SK-N-MC (cell line): ENCODE data around the gene TMEM38A.

Experiments
- EZH2 ChIP-seq: fragments of 200-600 bp; sonication (generic); IDR thresholded peaks from one replicate; pipeline ENCODE4 v1.6.1; 2017; ENCODE audit warnings: antibody characterized with exemption
- FOXP2 ChIP-seq: optimal IDR thresholded peaks from 2 replicates; pipeline ENCODE3; 2011; ENCODE audit warnings: mild to moderate bottlenecking, moderate library complexity; ENCODE audit not compliant: insufficient read depth; ENCODE audit errors: extremely low read length, control extremely low read depth
- POLR2AphosphoS5 ChIP-seq: IDR thresholded peaks from 2 replicates; pipeline ENCODE4 v1.6.1; 2012; ENCODE audit warnings: mild to moderate bottlenecking, low read depth, low read length, borderline replicate concordance

GRCh38 chr19:16627928-16628182, 33.1 kb upstream of the TMEM38A start:
- no peak for TF ChIP-seq EZH2
- no peak for TF ChIP-seq POLR2AphosphoS5
- TF ChIP-seq FOXP2, result no peak
